HEK293T (cell line): ENCODE measurements around the gene MPRIP.

Experiments used
- CTCF ChIA-PET: fragments of 350-600 bp; formaldehyde crosslinking; extraction: SDS; loops from one replicate; lab custom pipeline; 2021; ENCODE audit warnings: antibody characterized with exemption, inconsistent platforms; lab: Yijun Ruan, JAX
- POLR2A ChIA-PET: fragments of 350-600 bp; formaldehyde crosslinking; extraction: SDS; loops from one replicate; lab custom pipeline; 2020; ENCODE audit warnings: antibody characterized with exemption, inconsistent platforms; lab: Yijun Ruan, JAX
- DNase-seq: peaks from one replicate; pipeline ENCODE4 v3.0.0; 2012; ENCODE audit warnings: mixed read lengths; ENCODE audit errors: extremely low spot score
- ARNT ChIP-seq: fragments of 450-650 bp; IDR thresholded peaks from 2 replicates; pipeline ENCODE4 v1.6.1; 2017; ENCODE audit warnings: mild to moderate bottlenecking
- BHLHE40 ChIP-seq: fragments of 450-650 bp; IDR thresholded peaks from 2 replicates; pipeline ENCODE4 v1.6.1; 2016; ENCODE audit warnings: mild to moderate bottlenecking, moderate library complexity, borderline replicate concordance
- CTBP1 ChIP-seq: fragments of 450-650 bp; IDR thresholded peaks from 2 replicates; pipeline ENCODE4 v1.6.1; 2016; ENCODE audit warnings: borderline replicate concordance
- ELF4 ChIP-seq: fragments of 450-650 bp; IDR thresholded peaks from 2 replicates; pipeline ENCODE4 v1.6.1; 2017; ENCODE audit warnings: antibody characterized with exemption
- FOXA1 ChIP-seq: fragments of 450-650 bp; IDR thresholded peaks from 2 replicates; pipeline ENCODE4 v1.6.1; 2016; ENCODE audit warnings: mild to moderate bottlenecking
- FOXK2 ChIP-seq: fragments of 450-650 bp; IDR thresholded peaks from 2 replicates; pipeline ENCODE4 v1.6.1; 2016; ENCODE audit warnings: mild to moderate bottlenecking
- FOXM1 ChIP-seq: fragments of 450-650 bp; IDR thresholded peaks from 2 replicates; pipeline ENCODE4 v1.6.1; 2017; ENCODE audit warnings: mild to moderate bottlenecking, borderline replicate concordance
- HDGF ChIP-seq: fragments of 450-650 bp; IDR thresholded peaks from 2 replicates; pipeline ENCODE4 v1.6.1; 2017; ENCODE audit warnings: antibody characterized with exemption, borderline replicate concordance
- L3MBTL2 ChIP-seq: fragments of 450-650 bp; conservative IDR thresholded peaks from 2 replicates; pipeline ENCODE4 v1.6.1; 2016; ENCODE audit warnings: mild to moderate bottlenecking
- LEF1 ChIP-seq: fragments of 450-650 bp; IDR thresholded peaks from 2 replicates; pipeline ENCODE4 v1.6.1; 2017; ENCODE audit warnings: mild to moderate bottlenecking, borderline replicate concordance
- NFRKB ChIP-seq: fragments of 450-650 bp; IDR thresholded peaks from 2 replicates; pipeline ENCODE4 v1.6.1; 2016; ENCODE audit warnings: mild to moderate bottlenecking, moderate library complexity
- PKNOX1 ChIP-seq: fragments of 450-650 bp; IDR thresholded peaks from 2 replicates; pipeline ENCODE4 v1.6.1; 2016
- SP1 ChIP-seq: fragments of 450-650 bp; IDR thresholded peaks from 2 replicates; pipeline ENCODE4 v1.6.1; 2017
- SUZ12 ChIP-seq: fragments of 450-650 bp; IDR thresholded peaks from 2 replicates; pipeline ENCODE4 v1.6.1; 2016; ENCODE audit warnings: mild to moderate bottlenecking
- TARDBP ChIP-seq: fragments of 450-650 bp; IDR thresholded peaks from 2 replicates; pipeline ENCODE4 v1.6.1; 2016
- ZNF384 ChIP-seq: fragments of 450-650 bp; IDR thresholded peaks from 2 replicates; pipeline ENCODE4 v1.6.1; 2016

Gene MPRIP

GRCh38 chr17:17087424-17088015, 45.3 kb downstream of the MPRIP start:
- no peak for DNase-seq
- no peak for TF ChIP-seq L3MBTL2
- no peak for TF ChIP-seq ELF4
- no peak for TF ChIP-seq SP1
- TF ChIP-seq FOXA1 = no peak
- no peak for TF ChIP-seq NFRKB
- TF ChIP-seq FOXM1 = no peak
- TF ChIP-seq LEF1 = no peak
- TF ChIP-seq FOXK2 = no peak
- no peak for TF ChIP-seq PKNOX1
- TF ChIP-seq CTBP1 = no peak
- TF ChIP-seq SUZ12 = no peak
- TF ChIP-seq ARNT = no peak
- no peak for TF ChIP-seq ZNF384
- no peak for TF ChIP-seq BHLHE40
- no peak for TF ChIP-seq HDGF
- TF ChIP-seq TARDBP = no peak
- ChIA-PET CTCF (interaction anchor here (1.0 kb wide), 1 partner anchor 26 kb away, joined by 4 read pairs; no protein-coding TSS in a partner anchor), POLR2A (no interaction called here)

DNA sequence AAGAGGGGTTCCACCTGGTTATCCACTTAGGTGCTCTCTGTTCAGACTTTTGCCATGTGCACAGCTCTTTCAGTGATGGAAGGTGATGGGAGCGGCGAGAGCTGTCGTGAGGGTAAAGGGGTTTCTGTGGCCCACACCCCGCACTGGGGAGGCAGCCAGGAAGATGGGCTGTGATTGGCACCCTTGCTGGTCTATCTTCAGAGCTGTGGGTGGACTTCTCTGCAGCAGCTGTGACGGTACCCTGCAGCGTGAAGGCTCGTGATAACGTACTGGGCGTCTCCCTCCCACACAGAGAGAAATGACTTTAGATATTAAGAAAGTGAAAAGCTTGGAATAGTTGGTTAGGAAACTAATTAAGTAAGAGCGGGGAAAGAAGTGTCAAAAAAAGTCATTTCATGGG, 45.8 kb downstream of the MPRIP start:
- ChIA-PET CTCF (interaction anchor here (1.0 kb wide), 1 partner anchor 25 kb away, joined by 4 read pairs; no protein-coding TSS in a partner anchor), POLR2A (no interaction called here)
- no peak for DNase-seq
- TF ChIP-seq NFRKB = no peak
- TF ChIP-seq SUZ12 = no peak

- no peak for DNase-seq
- ChIA-PET CTCF (no interaction called here), POLR2A (no interaction called here)
- TF ChIP-seq FOXA1 = no peak
- TF ChIP-seq HDGF = no peak
These were observed 46.6 kb downstream of the MPRIP start for GRCh38 chr17:17088541-17089525.

DNA sequence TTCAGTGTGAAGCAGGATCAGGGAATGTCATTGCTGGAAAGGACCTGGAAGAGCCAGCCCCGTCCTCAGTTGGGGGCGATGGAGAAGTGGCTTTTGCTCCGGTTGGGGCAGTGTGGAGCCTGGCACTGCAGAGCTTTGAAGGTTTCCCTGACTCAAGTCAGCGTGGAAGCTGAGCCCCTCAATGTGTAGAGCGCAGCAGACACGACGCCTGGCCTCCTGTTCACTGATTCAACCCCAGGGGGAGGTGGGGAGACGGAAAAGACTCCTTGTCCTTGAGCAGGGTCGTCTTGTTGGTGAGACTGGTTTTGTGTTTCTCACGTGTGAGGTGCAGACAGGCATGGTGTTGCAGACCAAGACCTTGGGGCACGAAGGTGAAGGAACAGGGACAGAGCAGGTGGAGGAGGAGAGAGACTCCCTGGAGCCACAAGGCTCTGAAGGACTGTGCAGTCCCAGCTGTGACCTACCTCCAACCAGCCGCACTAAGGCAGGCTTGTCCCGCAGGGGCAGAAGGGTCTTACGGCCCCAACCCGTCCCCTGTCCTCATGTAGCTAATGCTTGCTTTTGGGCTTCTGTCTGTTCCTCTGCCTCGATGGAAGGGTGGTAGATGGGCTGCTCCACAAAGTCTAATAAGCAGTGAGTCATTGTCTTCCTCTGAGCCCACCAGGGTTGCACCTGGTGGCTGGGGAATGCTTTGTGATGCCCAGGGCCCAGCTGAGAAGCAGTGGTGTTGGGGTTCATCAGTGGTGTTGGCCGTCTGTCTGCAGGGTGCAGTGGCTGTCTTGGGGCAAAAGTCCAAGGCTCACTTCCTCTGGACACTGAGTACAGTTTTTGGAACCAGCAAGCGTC, 47.8 kb downstream of the MPRIP start:
- ChIA-PET POLR2A (no interaction called here), CTCF (no interaction called here)
- no peak for DNase-seq
- no peak for TF ChIP-seq L3MBTL2
- TF ChIP-seq ZNF384 = no peak
- TF ChIP-seq FOXM1 = no peak
- TF ChIP-seq PKNOX1 = no peak
- TF ChIP-seq NFRKB = no peak
- no peak for TF ChIP-seq FOXK2
- no peak for TF ChIP-seq HDGF
- TF ChIP-seq BHLHE40 = no peak
- TF ChIP-seq LEF1 = no peak
- TF ChIP-seq SP1 = no peak
- TF ChIP-seq ARNT = no peak
- no peak for TF ChIP-seq CTBP1
- no peak for TF ChIP-seq ELF4
- TF ChIP-seq SUZ12 = no peak
- TF ChIP-seq TARDBP = no peak
- no peak for TF ChIP-seq FOXA1

DNA sequence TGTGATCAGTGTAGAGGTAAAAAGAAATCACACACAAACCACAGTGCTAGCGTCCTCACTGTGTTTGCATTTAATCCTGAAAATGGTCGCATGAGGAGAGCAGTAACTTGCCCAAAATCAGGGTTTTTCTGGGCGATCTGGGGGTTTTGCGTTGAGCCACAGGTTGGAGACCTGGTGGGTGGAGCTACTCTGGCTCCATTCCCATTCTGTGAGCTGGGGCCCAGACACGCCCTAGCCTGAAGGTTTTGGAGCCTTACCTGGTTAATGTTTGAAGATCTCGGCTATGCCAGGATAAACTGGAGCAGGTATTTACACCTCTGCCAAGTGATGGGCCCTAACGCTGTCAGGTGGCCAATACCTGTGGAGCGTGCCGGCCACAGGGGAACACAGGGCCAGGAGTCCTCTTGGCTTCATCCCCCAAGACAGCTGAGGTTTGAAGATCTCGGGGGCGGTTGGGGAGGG, 48.4 kb downstream of the MPRIP start:
- no peak for TF ChIP-seq HDGF
- TF ChIP-seq FOXK2 = no peak
- TF ChIP-seq SUZ12 = no peak
- no peak for TF ChIP-seq ZNF384
- TF ChIP-seq FOXM1 = no peak
- no peak for TF ChIP-seq ELF4
- TF ChIP-seq PKNOX1 = no peak
- TF ChIP-seq NFRKB = no peak
- TF ChIP-seq CTBP1 = no peak
- no peak for TF ChIP-seq TARDBP
- no peak for TF ChIP-seq SP1
- no peak for TF ChIP-seq FOXA1
- TF ChIP-seq L3MBTL2 = no peak
- no peak for TF ChIP-seq ARNT
- TF ChIP-seq BHLHE40 = no peak
- ChIA-PET POLR2A (no interaction called here), CTCF (no interaction called here)
- no peak for DNase-seq

- TF ChIP-seq HDGF = no peak
- POLR2A ChIA-PET = no interaction called here
- no peak for DNase-seq
- CTCF ChIA-PET = no interaction called here
These were observed 49.0 kb downstream of the MPRIP start for GRCh38 chr17:17091276-17091675.
